ENCODE measurements around the gene DMXL1.

Gene DMXL1

GRCh38 chr5:119070828-119071560, at the start of gene DMXL1:
DMXL1 (plus strand) TSS chr5:119071087; CDS start chr5:119071570, 483 bp downstream.
- DNase-seq (ENCODE audit: low read depth) = peak; percentile 99
- no peak for TF ChIP-seq CTCF (IDR thresholded peaks at IDR 0.05; ENCODE audit: low read depth, low read length)
- TF ChIP-seq POLR2A (IDR thresholded peaks at IDR 0.05; ENCODE audit: extremely low read depth, insufficient read length) = peak; percentile 16
- TF ChIP-seq MAX (IDR thresholded peaks at IDR 0.05; ENCODE audit: low read depth, low read length) = peak; percentile 64
- TF ChIP-seq MYC (IDR thresholded peaks at IDR 0.05; ENCODE audit: low read depth, low read length) = peak; percentile 76
- peak within 1 kb of the TSS; percentile 93 for H3K4me3 ChIP-seq (ENCODE audit: low read depth, low read length)

GRCh38 chr5:119021149-119021732, 49.6 kb upstream of the DMXL1 start:
- no peak for DNase-seq (ENCODE audit: low read depth)
- H3K4me3 ChIP-seq (ENCODE audit: low read depth, low read length) = no peak overlapping the region
- TF ChIP-seq CTCF (IDR thresholded peaks at IDR 0.05; ENCODE audit: low read depth, low read length) (no peak), POLR2A (IDR thresholded peaks at IDR 0.05; ENCODE audit: extremely low read depth, insufficient read length) (no peak), MYC (IDR thresholded peaks at IDR 0.05; ENCODE audit: low read depth, low read length) (no peak), MAX (IDR thresholded peaks at IDR 0.05; ENCODE audit: low read depth, low read length) (no peak)

GRCh38 chr5:119022017-119022745, 48.7 kb upstream of the DMXL1 start:
- H3K4me3 ChIP-seq (ENCODE audit: low read depth, low read length) = no peak overlapping the region
- peak; percentile 56 for DNase-seq (ENCODE audit: low read depth)
- TF ChIP-seq MYC (IDR thresholded peaks at IDR 0.05; ENCODE audit: low read depth, low read length) (no peak), CTCF (IDR thresholded peaks at IDR 0.05; ENCODE audit: low read depth, low read length) (peak; percentile 19)

GRCh38 chr5:119022773-119023172, 48.1 kb upstream of the DMXL1 start:
- no peak overlapping the region for H3K4me3 ChIP-seq (ENCODE audit: low read depth, low read length)
- no peak for TF ChIP-seq CTCF (IDR thresholded peaks at IDR 0.05; ENCODE audit: low read depth, low read length)
- no peak for TF ChIP-seq MAX (IDR thresholded peaks at IDR 0.05; ENCODE audit: low read depth, low read length)
- no peak for TF ChIP-seq POLR2A (IDR thresholded peaks at IDR 0.05; ENCODE audit: extremely low read depth, insufficient read length)
- TF ChIP-seq MYC (IDR thresholded peaks at IDR 0.05; ENCODE audit: low read depth, low read length) = no peak
- DNase-seq (ENCODE audit: low read depth) = no peak

- no peak for DNase-seq (ENCODE audit: low read depth)
- TF ChIP-seq POLR2A (IDR thresholded peaks at IDR 0.05; ENCODE audit: extremely low read depth, insufficient read length) (no peak), CTCF (IDR thresholded peaks at IDR 0.05; ENCODE audit: low read depth, low read length) (no peak), MYC (IDR thresholded peaks at IDR 0.05; ENCODE audit: low read depth, low read length) (no peak), MAX (IDR thresholded peaks at IDR 0.05; ENCODE audit: low read depth, low read length) (no peak)
- no peak overlapping the region for H3K4me3 ChIP-seq (ENCODE audit: low read depth, low read length)
Measured at GRCh38 chr5:119028575-119028974, 42.3 kb upstream of the DMXL1 start.

Data from NB4 (cell line).